Measurements from ENCODE around the gene OSBP. TPM values are rescaled to one million over a fixed set of nuclear protein-coding genes. Genes with fewer than 3 reads are reported as not detected.

OSBP gene
- total and polyA plus RNA-seq, 8 donors: 10.8 to 67.9 (median 27.2) TPM

GRCh38 chr11:59658036-59658435 lies 42.5 kb upstream of the OSBP start:
- no peak for DNase-seq
- Histone ChIP-seq H3K36me3 (peaks cover 63 to 99% (median 98%) of the 10 kb centered on the region in 4 donors), H3K9me3 (no peaks in the 10 kb centered on the region), H3K27ac (no peak overlapping the region), H3K4me1 (peaks cover 0 to 32% (median 7%) of the 10 kb centered on the region in 4 donors), H3K4me3 (no peak overlapping the region), H3K27me3 (no peaks in the 10 kb centered on the region)
- 91 to 95% (median 92%) methylated on average over 5 of the region's 5 CpGs for WGBS, 5 donors
- intact Hi-C loops (cut with DNase I; ENCODE audit: low total_unique reads): no loop called here
- TF ChIP-seq EP300 (IDR thresholded peaks at IDR 0.05) (no peak), POLR2A (IDR thresholded peaks at IDR 0.05) (no peak), POLR2AphosphoS5 (IDR thresholded peaks at IDR 0.05) (no peak)

GRCh38 chr11:59654893-59655292 lies 39.3 kb upstream of the OSBP start:
- Histone ChIP-seq H3K36me3 (peaks cover 93 to 100% (median 99%) of the 10 kb centered on the region in 4 donors), H3K27ac (no peak overlapping the region), H3K4me3 (no peak overlapping the region), H3K4me1 (peaks cover 0 to 5% (median 0%) of the 10 kb centered on the region in 4 donors), H3K9me3 (no peaks in the 10 kb centered on the region), H3K27me3 (no peaks in the 10 kb centered on the region)
- TF ChIP-seq POLR2AphosphoS5 (IDR thresholded peaks at IDR 0.05) (no peak), EP300 (IDR thresholded peaks at IDR 0.05) (no peak), CTCF (IDR thresholded peaks at IDR 0.05) (no peak), POLR2A (IDR thresholded peaks at IDR 0.05) (no peak)
- DNase-seq: no peak
- intact Hi-C loops (cut with DNase I; ENCODE audit: low total_unique reads): no loop called here
- 87 to 91% (median 90%) methylated on average over 4 of the region's 4 CpGs for WGBS, 5 donors

DNA sequence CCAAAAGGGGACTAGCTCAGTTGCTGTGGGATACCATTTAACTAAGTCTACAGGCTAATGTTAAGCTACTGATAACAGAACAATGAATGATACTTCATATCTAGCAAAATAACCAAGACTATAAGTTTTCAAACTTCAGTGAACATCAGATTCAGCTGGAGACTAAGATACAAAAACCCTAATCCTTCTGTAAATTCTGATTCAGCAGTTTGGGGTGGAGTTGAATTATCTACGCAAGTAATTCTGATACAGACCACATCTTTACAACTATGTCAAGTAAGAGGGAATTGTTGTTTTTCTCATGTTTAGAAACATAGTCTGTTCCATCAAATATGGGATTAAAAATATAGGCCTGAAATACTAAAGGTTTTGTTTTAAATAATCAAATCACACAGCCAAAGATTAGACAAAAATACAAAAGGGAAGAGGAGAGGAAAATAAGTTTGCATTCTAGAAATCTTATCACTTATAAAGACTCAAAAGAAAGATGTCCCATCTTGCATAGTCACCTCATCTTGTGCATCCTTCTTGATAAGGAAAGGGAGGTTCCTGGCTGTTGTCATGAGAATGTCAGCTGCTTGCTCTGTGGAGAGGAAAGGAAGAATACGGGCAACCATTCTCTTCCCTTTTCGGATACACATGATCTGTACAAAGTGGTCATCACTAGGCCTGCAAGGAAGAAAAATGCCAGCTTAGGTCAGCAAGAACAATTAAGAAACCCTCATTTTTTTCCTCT lies 31.8 kb upstream of the OSBP start:
- H3K27me3 ChIP-seq: no peaks in the 10 kb centered on the region

GRCh38 chr11:59644528-59644927 lies 29.0 kb upstream of the OSBP start:
- WGBS, 5 donors: 66 to 78% (median 75%) methylated on average over 3 of the region's 3 CpGs
- Histone ChIP-seq H3K4me1 (no peaks in the 10 kb centered on the region), H3K27me3 (no peaks in the 10 kb centered on the region), H3K36me3 (peaks cover 47 to 98% (median 96%) of the 10 kb centered on the region in 4 donors), H3K9me3 (no peaks in the 10 kb centered on the region), H3K27ac (no peak overlapping the region), H3K4me3 (no peak overlapping the region)
- intact Hi-C loops (cut with DNase I; ENCODE audit: low total_unique reads): no loop called here
- TF ChIP-seq POLR2AphosphoS5 (IDR thresholded peaks at IDR 0.05): no peak
- TF ChIP-seq POLR2A (IDR thresholded peaks at IDR 0.05): no peak
- TF ChIP-seq CTCF (IDR thresholded peaks at IDR 0.05): no peak
- no peak for TF ChIP-seq EP300 (IDR thresholded peaks at IDR 0.05)
- no peak for DNase-seq

More for the DNA sequence above, 31.8 kb upstream of the OSBP start:
- peaks cover 51 to 98% (median 96%) of the 10 kb centered on the region in 4 donors for H3K36me3 ChIP-seq
- no peak overlapping the region for H3K27ac ChIP-seq
- WGBS, 5 donors: 85 to 93% (median 90%) methylated on average over 3 of the region's 3 CpGs
- intact Hi-C loops (cut with DNase I; ENCODE audit: low total_unique reads): no loop called here
- H3K9me3 ChIP-seq: no peaks in the 10 kb centered on the region
- TF ChIP-seq POLR2AphosphoS5 (IDR thresholded peaks at IDR 0.05) (no peak), POLR2A (IDR thresholded peaks at IDR 0.05) (no peak), CTCF (IDR thresholded peaks at IDR 0.05) (no peak), EP300 (IDR thresholded peaks at IDR 0.05) (no peak)
- H3K4me3 ChIP-seq: no peak overlapping the region
- DNase-seq: no peak
- no peaks in the 10 kb centered on the region for H3K4me1 ChIP-seq

GRCh38 chr11:59643390-59643789 lies 27.8 kb upstream of the OSBP start:
- intact Hi-C loops (cut with DNase I; ENCODE audit: low total_unique reads): no loop called here
- no peaks in the 10 kb centered on the region for H3K9me3 ChIP-seq

More at GRCh38 chr11:59643390-59643789, 27.8 kb upstream of the OSBP start:
- TF ChIP-seq POLR2A (IDR thresholded peaks at IDR 0.05) (no peak), EP300 (IDR thresholded peaks at IDR 0.05) (no peak), CTCF (IDR thresholded peaks at IDR 0.05) (no peak), POLR2AphosphoS5 (IDR thresholded peaks at IDR 0.05) (no peak)
- Histone ChIP-seq H3K27ac (no peak overlapping the region), H3K4me3 (no peak overlapping the region), H3K36me3 (peaks cover 47 to 98% (median 96%) of the 10 kb centered on the region in 4 donors), H3K27me3 (no peaks in the 10 kb centered on the region), H3K4me1 (no peaks in the 10 kb centered on the region)
- WGBS, 5 donors: 90 to 96% (median 94%) methylated on average over 3 of the region's 3 CpGs
- no peak for DNase-seq

Measured in stomach (tissue), 9 donors.